Regular cardiac myocyte (primary cell): Measurements from ENCODE around the gene SNN. TPM values are rescaled to one million over a fixed set of nuclear protein-coding genes. Genes with fewer than 3 reads are reported as not detected.

Experiments used
- total RNA-seq: library from RNA; depleted of rRNA; stranded (reverse); fragments of >200 nt; gene quantifications from 2 replicates; pipeline ENCODE4 v1.2.3, GENCODE V29; 2014

SNN gene
- 9.2 and 15.5 TPM in 2 replicates for total RNA-seq

GRCh38 chr16:11667824-11668622 lies at the start of gene SNN:
Gene SNN (plus strand): TSS chr16:11668455. CDS start chr16:11676060, 7,605 bp downstream.

Other genes starting within 250 kb of the SNN start
- gene LITAF, start 81.5 kb upstream of the SNN start, total RNA-seq = 17.8 and 30.2 TPM in 2 replicates
- 24.8 and 35.3 TPM in 2 replicates for gene TXNDC11, start 74.4 kb downstream of the SNN start, total RNA-seq
- gene ZC3H7A, start 128.8 kb downstream of the SNN start, total RNA-seq = 25.5 and 30.2 TPM in 2 replicates
- gene RSL1D1, start 183.1 kb downstream of the SNN start, total RNA-seq = 91.3 and 122 TPM in 2 replicates
- 49.6 and 128 TPM in 2 replicates for gene GSPT1, start 247.5 kb downstream of the SNN start, total RNA-seq